GM18505 (cell line): ENCODE data around the gene SSU72.

Experiments used
- ATAC-seq: cut with Tn5 transposase; IDR thresholded peaks from one replicate; pipeline ENCODE4 v1.9.1; 2021; ENCODE audit not compliant: unreplicated experiment
- POLR2A ChIP-seq: IDR thresholded peaks from 4 replicates; pipeline ENCODE4 v1.6.1; 2011; ENCODE audit warnings: borderline replicate concordance; ENCODE audit not compliant: insufficient read depth, insufficient read length; ENCODE audit errors: extremely low read depth

Gene SSU72

DNA sequence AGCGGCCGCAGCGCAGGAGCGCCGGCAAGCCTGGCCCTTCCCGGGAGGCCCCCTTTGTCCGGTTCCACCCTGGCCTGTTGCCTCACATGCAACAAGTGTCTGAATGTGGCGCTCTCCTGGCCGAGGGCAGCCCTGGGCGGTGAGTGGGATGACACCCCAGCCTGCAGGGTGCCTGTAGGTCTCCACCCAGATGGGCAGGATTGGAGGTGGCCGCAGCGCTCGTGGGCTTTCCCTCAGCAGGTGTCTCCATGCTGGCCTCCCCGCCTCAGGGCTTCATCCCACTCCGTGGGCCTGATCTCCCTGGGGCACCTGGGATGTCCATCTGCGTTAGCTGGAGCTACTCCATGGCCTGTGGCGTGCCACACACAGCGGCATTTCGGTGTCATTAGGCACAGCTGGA is 42.2 kb upstream of the SSU72 start:
- ATAC-seq = no peak
- TF ChIP-seq POLR2A = no peak

DNA sequence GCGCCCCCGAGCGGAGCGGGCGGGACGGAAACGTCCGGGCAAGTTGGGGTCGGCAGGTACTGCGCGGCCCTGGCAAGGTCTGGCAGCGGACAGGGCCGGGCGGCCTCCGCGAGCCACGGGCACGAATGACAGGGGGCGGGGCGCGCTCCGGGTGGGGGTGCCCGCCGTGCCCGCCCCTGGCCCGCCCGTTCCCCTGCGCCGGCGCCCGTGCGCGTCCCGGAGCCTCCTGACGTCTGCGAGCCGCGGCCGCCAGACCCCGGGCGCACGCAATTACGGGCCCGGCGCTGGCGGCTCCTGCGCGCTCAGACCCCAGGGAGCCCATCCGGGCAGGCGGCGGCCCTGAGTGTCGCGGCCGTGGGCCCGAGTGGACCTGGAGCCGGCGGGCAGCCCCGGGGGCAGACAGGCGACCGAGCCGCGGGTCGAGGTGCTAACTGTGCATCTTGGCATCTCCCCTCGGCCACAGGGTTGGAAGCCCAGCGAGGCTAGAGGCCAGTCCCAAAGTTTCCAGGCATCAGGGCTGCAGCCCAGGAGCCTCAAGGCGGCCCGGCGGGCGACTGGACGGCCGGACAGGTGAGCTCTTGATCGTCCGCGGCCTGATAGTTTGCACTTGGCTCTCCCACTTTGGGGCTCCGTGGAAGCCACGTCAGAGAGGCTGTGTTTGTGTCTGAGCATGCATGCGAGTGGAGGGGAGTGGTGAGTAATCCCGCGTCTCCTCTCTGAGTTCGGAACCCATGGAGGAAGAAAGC is 41.6 kb upstream of the SSU72 start:
- peak; percentile 21 for ATAC-seq
- no peak for TF ChIP-seq POLR2A

DNA sequence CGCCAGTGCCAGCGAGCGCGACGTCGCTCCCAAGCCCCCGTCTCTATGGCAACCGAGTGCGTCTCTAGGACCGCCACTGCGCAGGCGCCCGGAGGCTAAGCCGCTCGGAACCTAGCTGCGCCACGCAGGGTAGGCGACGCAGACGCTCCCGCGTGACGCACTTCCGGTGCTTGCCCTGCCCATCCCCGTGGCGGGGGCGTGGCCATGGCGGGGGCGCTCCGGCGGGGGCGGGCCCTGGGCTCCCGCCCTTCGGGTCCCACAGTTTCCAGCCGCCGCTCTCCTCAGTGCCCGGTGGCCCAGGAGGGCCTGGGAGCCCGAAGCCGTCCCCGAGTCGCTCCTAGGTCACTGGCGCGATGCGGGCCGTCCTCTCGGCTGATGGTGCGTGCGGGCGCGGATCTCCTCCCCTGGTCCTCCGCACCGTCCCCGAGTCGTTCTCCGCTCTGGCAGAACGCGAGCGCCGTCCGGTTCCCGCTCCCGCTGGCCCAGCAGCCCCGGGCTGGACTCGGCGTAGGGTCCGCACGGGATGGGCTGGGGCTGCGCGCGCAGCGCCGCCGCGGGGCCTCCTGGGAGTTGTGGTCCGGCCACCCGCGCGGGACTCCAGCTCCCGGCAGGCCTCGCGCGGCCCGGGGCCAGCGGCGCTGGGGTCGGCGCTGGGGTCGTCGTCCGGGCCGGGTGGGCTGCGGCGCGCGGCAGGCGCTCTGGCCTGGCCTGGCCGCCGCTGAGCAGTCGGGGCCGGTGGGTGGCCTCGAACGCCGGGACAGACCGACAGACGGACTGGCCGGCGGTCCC is 40.8 kb upstream of the SSU72 start, which contains the start of gene MIB2:
TSS of gene MIB2 (plus strand) at position 245 of the 789 bp plus-strand sequence. CDS start 7,953 bp downstream, outside the sequence.
- ATAC-seq = peak; percentile 69
- peak; percentile 76 for TF ChIP-seq POLR2A

DNA sequence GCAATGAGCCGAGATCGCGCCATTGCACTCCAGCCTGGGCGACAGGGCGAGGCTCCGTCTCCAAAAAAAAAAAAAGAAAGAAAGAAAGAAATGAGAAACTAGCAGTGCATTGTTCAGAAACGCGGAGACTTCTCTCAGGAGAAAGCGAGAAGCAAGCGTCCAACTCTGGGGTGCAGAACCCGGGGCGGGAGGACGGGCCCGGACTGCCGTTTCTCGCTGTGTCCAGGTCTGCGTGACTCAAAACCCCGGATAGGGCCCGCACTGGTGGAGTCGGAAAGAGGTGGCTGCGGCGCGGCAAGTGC is 40.2 kb upstream of the SSU72 start:
- no peak for ATAC-seq
- TF ChIP-seq POLR2A = no peak

DNA sequence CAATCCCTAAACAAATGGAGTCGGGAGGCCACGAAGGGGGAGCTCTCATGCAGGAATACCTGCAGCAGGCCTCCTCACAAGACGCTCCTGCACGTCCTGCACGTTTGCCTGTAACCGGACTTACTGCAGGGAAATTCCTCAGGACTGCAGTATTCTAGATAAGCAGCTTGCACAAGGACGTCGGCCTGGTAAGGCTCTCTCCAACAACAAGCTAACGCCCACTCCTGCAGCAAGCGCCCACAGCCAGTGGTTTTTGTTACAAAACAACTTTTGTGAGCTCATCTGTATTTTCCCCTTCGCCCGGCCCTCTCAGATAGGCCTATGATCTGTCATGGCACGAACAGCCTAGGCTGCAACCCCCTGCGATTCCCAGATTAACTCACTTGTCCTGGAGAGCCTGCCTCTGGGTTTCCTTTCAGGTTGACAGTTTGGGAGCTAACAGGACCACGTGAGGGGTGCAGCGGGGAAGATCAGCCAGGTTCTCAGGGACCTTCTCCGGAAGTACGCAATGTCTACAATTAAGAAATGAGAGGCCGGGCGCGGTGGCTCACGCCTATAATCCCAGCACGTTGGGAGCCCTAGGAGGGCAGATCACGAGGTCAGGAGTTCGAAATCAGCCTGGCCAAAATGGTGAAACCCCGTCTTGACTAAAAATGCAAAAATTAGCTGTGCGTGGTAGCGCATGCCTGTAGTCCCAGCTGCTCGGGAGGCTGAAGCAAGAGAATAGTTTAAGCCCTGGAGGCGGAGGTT is 39.7 kb upstream of the SSU72 start:
- no peak for ATAC-seq

DNA sequence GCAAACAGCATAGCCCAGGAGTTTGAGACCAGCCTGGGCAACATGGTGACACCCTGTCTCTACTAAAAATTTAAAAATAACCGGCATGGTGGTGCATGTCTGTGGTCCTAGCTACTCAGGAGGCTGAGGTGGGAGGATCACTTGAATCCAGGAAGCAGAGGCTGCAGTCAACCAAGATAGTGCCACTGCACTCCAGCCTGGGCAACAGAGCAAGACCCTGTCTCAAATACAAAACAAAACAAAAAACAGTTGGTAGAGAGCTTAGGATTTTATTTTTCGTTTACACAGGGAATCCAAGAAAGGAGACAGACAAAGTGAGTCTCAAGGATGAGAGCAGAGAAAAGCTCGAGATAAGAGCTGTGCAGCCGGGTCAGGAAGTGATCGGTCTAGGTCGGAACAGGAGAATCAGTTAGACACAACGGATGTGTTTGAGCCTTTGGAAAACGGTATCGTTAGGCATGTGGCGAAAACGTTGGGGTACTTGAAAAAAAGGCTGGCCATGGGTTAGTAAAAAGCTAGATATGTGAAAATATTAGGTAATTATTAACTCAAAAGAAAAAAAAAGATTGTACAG is 38.9 kb upstream of the SSU72 start:
- no peak for ATAC-seq
- no peak for TF ChIP-seq POLR2A

More for the DNA sequence above, 39.7 kb upstream of the SSU72 start:
- no peak for TF ChIP-seq POLR2A

DNA sequence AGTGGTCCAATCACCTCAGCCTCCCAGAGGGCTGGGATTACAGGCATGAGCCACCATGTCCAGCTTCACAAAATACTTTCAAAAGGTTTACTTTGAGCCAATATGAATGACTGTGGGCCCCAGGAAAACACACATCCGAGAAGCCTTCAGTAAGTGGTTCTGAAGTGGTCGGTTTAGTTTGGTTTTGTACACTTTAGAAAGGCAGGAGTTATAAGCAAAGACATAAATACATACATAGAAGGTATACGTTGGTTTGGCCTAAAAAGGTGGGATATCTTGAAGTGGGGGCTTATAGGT is 37.4 kb upstream of the SSU72 start:
- ATAC-seq = no peak
- TF ChIP-seq POLR2A = no peak

DNA sequence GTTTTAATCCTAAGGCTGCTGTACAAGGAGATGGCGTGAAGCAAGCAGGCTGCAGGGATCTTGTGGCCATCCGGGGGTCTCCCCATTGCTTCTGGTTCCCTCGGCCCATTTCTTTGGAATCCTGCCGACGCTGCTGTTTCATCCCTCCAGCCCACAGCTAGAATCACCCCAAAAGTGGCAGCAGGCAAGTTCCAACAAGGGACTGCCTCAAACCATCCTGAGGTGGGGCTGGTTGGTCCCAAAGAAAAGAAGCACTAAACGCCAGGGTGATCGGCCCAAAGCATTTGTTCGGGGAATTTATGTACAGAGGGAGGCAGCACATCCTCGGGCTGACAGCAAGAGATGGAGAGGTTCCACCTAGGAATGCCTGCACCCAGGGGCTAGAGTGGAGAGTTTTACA is 36.1 kb upstream of the SSU72 start:
- TF ChIP-seq POLR2A = no peak
- no peak for ATAC-seq

DNA sequence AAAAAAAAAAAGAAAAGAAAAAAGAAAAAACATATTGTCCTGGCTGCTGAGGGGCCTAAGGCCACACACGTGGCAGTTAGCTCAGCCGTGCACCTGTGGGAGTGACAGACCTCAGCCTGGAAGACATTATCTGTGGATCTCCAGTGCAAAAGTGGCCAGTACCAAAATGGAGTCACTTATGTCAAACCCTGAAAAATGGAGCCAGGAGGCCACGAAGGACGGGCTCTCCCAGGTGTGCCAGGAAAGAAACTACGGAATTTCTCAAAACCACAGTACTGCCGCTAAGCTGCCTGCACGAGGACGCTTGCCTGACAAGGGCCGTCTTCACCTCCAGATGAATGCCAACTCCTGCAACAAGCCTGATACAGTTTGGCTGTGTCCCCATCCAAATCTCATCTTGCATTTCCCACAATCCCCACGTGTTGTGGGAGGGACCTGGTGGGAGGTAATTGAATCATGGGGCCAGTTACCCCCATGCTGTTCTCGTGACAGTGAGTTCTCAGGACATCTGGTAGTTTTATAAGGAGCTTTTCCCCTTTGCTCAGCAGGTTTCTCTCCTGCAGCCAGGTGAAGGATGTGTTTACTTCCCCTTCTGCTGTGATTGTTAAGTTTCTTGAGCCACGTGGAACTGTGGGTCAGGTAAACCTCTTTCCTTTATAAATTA is 35.3 kb upstream of the SSU72 start:
- TF ChIP-seq POLR2A = no peak

DNA sequence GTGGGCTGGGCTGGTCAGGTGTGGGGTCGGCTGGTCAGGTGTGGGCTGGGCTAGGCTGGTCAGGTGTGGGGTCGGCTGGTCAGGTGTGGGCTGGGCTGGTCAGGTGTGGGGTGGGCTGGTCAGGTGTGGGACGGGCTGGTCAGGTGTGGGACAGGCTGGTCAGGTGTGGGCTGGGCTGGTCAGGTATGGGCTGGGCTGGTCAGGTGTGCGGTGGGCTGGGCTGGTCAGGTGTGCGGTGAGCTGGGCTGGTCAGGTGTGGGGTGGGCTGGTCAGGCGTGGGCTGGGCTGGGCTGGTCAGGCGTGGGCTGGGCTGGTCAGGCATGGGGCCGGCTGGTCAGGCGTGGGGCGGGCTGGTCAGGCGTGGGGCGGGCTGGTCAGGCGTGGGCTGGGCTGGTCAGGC is 31.6 kb upstream of the SSU72 start:
- no peak for ATAC-seq
- TF ChIP-seq POLR2A = no peak

More for the DNA sequence above, 35.3 kb upstream of the SSU72 start:
- ATAC-seq = no peak

DNA sequence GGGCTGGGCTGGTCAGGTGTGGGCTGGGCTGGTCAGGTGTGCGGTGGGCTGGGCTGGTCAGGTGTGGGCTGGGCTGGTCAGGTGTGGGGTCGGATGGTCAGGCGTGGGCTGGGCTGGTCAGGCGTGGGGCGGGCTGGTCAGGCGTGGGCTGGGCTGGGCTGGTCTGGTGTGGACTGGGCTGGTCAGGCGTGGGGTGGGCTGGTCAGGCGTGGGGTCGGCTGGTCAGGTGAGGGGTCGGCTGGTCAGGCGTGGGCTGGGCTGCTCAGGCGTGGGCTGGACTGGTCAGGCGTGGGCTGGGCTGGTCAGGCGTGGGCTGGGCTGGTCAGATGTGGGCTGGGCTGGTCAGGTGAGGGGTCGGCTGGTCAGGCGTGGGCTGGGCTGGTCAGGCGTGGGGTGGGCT is 31.1 kb upstream of the SSU72 start:
- no peak for TF ChIP-seq POLR2A
- ATAC-seq = no peak

DNA sequence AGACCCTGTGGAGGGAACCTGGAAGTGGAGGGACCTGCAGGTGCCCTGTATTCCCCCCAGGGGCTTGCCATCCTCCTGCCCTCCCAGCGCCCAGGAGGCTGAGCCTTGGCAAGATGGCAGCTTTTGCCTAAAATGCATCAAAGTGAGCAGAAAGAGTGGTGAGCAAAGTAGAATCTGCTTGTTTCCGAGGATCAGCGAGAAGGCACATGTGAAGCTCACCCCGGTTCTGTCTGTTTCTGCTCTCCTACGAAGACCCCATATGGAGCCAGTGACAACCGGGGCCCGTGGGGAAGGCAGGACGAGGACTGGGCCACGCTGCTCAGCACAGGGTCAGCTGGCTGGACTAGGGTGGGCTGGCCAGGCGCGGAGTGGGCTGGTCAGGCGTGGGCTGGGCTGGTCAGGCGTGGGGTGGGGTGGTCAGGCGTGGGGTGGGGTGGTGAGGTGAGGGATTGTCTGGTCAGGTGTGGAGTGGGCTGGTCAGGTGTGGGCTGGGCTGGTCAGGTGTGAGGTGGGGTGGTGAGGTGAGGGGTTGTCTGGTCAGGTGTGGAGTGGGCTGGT is 30.4 kb upstream of the SSU72 start:
- no peak for ATAC-seq
- no peak for TF ChIP-seq POLR2A
